NCI-H2196 (cell line): ENCODE results near the gene ZMIZ2.
"Not testable (repeated sequence)": the region's sequence is repeated elsewhere in the genome, so short reads cannot be mapped to it uniquely, and the experiment has no call there.

Experiments
- DNase-seq: peaks from one replicate; lab custom pipeline; 2025; ENCODE audit not compliant: unreplicated experiment; lab: John Stamatoyannopoulos, UW

The ZMIZ2 gene

GRCh38 chr7:44748045-44748947 lies at the start of gene ZMIZ2:
ZMIZ2 (plus strand) TSS chr7:44748847; CDS start chr7:44756250, 7,403 bp downstream.
- DNase-seq = peak; percentile 91

GRCh38 chr7:44699598-44699997 lies 49.0 kb upstream of the ZMIZ2 start:
- DNase-seq = not testable (repeated sequence)

- DNase-seq = no peak
These were observed 48.3 kb upstream of the ZMIZ2 start for GRCh38 chr7:44700322-44700721.

GRCh38 chr7:44703391-44703790 lies 45.3 kb upstream of the ZMIZ2 start:
- not testable (repeated sequence) for DNase-seq

GRCh38 chr7:44703921-44704320 lies 44.7 kb upstream of the ZMIZ2 start:
- DNase-seq = no peak

GRCh38 chr7:44705434-44705833 lies 43.2 kb upstream of the ZMIZ2 start:
- no peak for DNase-seq

GRCh38 chr7:44706788-44707557 lies 41.7 kb upstream of the ZMIZ2 start:
- DNase-seq = peak; percentile 82

- DNase-seq = no peak
These were observed 41.0 kb upstream of the ZMIZ2 start for GRCh38 chr7:44707558-44708230.

- DNase-seq = no peak
These were observed 39.4 kb upstream of the ZMIZ2 start for GRCh38 chr7:44709011-44709915.

- no peak for DNase-seq
These were observed 38.6 kb upstream of the ZMIZ2 start for GRCh38 chr7:44709945-44710596.

GRCh38 chr7:44711528-44711927 lies 37.1 kb upstream of the ZMIZ2 start:
- no peak for DNase-seq

- DNase-seq = no peak
These were observed 36.6 kb upstream of the ZMIZ2 start for GRCh38 chr7:44712012-44712411.

GRCh38 chr7:44713141-44713540 lies 35.5 kb upstream of the ZMIZ2 start:
- no peak for DNase-seq

- no peak for DNase-seq
These were observed 34.8 kb upstream of the ZMIZ2 start for GRCh38 chr7:44713680-44714335.

GRCh38 chr7:44716205-44716604 lies 32.4 kb upstream of the ZMIZ2 start:
- no peak for DNase-seq

- no peak for DNase-seq
These were observed 28.3 kb upstream of the ZMIZ2 start for GRCh38 chr7:44720301-44720700.

GRCh38 chr7:44724276-44724675 lies 24.4 kb upstream of the ZMIZ2 start:
- DNase-seq = no peak

GRCh38 chr7:44726250-44726649 lies 22.4 kb upstream of the ZMIZ2 start:
- DNase-seq = not testable (repeated sequence)

- no peak for DNase-seq
These were observed 21.3 kb upstream of the ZMIZ2 start for GRCh38 chr7:44727158-44727936.
